Stimulated activated CD4-positive, alpha-beta T cell treated with anti-CD3 and anti-CD28 coated beads, Interleukin-12 subunit alpha, Interleukin-12 subunit beta, amount 100 ng/mL, for 4 hours (primary cell): ENCODE data around the gene YPEL5.
A peak's percentile ranks its signal among the peaks of the same experiment; 100 is the strongest.
"Not testable (repeated sequence)": the region's sequence is repeated elsewhere in the genome, so short reads cannot be mapped to it uniquely, and the experiment has no call there.

Experiments used
- DNase-seq: peaks from one replicate; pipeline ENCODE4 v3.0.0-alpha.2; 2020

The YPEL5 gene

DNA sequence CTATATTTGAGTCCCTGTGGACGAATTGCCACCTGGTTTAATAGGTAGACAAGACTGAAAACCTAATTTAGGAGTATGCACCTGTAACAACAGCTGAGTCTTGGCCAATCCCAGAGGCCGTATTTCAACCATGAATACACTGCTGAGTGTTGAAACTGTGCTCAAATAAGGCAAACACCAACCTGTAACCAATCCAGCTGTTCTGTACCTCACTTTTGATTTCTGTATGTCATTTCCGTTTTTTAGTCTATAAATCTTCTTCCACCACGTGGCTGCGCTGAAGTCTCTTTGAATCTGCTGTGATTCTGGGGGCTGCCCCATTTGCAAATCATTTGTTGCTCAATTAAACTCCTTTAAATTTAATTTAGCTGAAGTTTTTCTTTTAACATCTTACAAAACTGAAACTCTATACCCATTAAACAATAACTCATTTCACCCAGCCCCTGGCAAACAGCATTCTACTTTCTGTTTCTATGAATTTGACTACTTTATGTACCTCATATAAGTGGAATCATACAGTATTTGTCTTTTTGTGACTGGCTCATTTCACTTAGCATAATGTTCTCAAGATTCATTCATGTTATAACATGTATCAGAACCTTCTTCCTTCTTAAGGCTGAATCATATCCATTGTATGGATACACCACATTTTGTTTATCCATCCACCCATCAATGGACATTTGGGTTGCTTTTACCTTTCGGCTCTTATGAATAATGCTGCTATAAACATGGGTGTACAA is 7.5 kb upstream of the YPEL5 start:
- DNase-seq: peak; percentile 26

DNA sequence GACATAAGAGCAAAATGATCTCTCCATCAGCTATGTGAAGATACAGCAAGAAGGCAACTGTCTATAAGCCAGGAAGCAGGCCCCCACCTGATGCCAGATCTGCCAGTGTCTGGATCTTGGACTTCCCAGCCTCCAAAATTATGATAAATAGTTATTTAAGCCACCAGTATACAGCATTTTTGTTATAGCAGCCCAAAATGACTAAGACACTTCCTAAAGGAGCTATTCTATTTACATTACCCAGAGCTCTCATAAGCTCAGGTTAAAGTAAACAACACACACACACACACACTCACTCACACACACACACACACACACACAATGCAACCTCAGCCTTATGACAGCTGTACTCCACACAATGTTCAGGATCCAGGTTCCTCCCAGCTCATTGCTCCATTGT is 5.7 kb upstream of the YPEL5 start:
- no peak for DNase-seq

- no peak for DNase-seq
Measured at GRCh38 chr2:30144260-30144659, 2.5 kb upstream of the YPEL5 start.

GRCh38 chr2:30144951-30145350 is 1.9 kb upstream of the YPEL5 start:
- not testable (repeated sequence) for DNase-seq

DNA sequence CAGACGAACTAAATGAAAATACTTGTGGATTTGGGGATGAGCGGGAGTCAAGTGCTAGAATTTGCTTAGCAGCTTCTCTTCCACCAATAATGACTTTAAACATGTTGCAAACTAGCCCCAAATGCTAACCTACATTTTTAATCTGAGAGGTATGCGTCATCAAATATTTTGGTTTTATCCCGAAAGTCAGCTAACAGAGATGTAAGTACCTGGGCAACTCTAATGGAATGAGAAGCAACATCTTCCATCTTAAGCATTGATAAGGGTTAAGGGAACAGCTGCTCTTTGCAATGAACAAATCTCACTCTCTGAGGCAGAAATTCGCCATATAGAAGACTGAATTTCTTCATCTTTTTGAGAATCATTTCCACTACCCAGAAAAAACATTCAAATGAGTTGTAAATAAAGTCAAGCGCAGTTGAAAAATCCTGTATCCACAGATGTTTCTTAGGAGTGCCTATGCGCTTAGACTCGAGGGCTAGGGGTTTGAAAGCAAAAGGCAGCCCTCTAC is 926 bp upstream of the YPEL5 start:
- no peak for DNase-seq

DNA sequence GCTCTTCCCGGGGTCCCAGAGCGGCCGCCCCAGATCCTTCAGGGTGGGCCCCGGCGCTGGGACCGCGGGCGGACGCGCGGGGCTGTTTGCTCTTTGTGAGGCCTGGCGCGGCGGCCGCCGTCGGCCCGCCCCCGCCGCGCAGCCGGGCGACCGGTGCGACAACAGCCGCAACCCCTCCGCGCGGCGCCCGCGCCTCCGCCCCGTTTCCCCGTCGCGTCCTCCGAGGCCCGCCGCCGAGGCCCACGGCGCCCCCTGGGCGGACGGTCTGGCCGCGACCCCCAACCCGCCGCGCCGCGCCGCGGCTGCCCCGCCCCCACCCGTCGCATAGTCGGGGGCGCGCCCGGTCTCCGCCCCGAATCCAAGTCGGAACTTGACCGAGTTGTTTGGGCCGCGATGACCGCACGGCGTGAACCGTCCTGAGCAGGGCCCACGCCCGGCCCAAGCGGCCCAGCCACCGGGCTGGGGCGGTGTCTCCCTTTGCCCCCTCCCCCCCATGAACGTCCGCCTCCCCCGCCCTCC is 448 bp downstream of the YPEL5 start:
- DNase-seq: no peak

DNA sequence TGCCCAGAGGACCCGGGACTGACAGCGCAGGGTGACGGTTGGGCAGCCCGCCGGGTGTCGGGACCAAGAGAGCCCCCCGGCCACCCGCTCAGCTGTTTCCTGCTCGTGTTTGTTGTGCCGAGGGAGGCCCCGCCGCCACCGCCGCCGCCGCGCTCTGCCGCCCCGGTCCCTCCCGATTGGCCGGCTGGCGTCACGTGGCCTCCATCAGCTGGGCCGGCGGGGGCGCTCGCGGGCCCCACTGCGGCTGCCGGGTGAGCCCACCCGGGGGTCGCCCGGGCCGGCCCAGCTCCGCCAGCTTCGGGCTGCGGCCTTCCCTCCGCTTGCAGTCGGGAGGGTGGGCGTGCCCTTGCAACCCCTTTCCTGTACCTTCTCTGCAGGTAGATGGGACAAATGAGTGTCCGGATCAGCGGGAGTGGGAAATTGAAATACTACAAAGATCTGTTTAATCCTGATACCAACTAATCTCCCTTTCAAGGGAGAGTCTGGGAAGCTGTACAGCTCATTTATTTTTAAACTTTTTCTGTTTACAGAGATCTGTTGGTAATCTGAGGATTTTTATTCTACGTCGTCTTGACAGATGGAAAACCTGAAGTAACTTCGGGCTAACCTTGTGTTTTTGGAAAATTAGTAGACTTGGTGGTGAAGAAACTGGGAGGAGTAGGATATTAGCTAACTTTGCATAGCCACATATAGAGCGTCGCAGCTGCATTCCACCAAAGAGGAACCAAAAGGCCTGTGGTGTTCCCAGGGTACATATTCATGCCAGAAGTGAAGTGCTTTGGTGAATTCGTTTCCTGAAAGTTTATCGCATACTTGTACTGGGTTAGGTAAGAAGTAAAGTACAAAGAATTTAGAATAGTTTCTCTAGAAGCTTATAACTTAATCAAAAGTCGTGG is 1.2 kb downstream of the YPEL5 start:
- peak; percentile 73 for DNase-seq

DNA sequence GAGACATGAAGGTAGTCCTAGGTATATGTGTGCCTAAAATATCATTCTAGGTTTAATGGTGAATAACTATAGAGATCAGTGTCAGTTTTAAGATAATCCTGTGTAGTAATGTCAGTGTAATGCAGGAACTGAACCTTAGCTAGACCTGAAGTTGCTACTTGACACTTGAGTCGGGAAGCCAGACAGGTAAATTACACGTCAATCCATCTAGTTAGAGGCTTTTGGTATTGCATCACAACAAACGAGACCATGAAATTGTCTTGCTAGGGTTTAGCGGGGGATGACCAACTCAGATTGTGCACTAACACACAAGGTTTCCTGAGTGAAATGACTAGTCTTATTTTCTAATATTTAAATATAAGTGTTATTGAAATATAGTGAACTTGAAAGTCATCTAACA is 2.0 kb downstream of the YPEL5 start:
- no peak for DNase-seq

- DNase-seq: no peak
Measured at GRCh38 chr2:30149513-30149912, 2.7 kb downstream of the YPEL5 start.

DNA sequence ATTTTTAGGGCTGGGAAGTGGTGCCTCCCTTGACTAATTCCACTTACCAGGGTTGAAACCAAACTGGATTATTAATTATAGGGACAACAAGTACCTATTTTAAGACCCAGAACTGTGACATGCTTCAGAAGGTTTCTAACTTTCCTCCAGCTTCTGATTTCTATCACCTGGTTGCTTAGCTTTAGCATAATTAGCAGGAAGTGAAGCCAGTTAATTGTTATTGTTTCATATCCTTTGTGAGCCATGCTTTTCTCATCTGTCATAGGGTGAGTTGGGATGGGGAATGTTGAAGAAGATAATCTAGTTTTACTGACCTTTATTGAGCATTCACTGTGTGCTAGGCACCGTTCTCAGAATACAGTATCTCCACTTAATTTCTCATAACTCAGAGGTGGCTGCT is 3.2 kb downstream of the YPEL5 start:
- no peak for DNase-seq

DNA sequence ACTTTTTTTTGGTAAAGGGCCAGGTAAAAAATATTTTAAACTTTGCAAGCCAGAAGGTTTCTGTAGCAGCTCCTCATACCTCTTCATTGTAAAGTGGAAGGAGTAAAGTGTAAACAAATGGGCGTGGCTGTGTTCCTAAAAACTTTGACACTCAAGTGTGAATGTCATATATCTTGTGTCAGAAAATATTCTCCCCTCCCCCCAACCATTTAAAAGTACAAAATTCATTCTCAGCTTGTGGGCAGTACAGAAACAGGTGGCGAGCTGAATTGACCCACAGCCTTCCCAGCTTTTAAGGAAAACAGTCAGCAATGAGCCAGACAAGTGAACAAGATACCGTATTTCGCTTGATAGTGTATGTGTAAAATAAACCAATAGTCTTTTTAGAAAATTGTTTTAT is 4.0 kb downstream of the YPEL5 start:
- DNase-seq: no peak

- DNase-seq: no peak
Measured at GRCh38 chr2:30152385-30152784, 5.6 kb downstream of the YPEL5 start.

- no peak for DNase-seq
Measured at GRCh38 chr2:30155202-30155601, 8.4 kb downstream of the YPEL5 start.

GRCh38 chr2:30155889-30156658 is 9.3 kb downstream of the YPEL5 start:
- no peak for DNase-seq

- no peak for DNase-seq
Measured at GRCh38 chr2:30157616-30158015, 10.8 kb downstream of the YPEL5 start.

DNA sequence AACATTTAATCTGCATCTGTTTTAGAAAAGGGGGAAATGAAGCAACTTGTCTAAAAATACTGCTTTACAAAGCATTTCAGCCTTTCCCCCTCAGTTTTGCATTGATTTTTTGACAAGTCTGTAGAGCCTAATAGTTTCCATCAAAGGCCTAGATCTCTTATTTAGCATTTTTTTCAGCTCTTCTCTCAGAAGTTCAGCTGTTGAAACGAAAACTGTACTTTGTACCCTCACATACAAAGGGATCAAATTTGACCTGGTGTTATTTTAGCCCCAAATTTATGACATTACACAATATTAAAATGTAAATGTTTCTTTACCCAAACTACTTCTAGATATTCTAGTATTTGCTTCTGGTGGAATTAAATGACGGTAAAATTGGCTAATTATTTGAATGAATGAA is 13.0 kb downstream of the YPEL5 start:
- no peak for DNase-seq

DNA sequence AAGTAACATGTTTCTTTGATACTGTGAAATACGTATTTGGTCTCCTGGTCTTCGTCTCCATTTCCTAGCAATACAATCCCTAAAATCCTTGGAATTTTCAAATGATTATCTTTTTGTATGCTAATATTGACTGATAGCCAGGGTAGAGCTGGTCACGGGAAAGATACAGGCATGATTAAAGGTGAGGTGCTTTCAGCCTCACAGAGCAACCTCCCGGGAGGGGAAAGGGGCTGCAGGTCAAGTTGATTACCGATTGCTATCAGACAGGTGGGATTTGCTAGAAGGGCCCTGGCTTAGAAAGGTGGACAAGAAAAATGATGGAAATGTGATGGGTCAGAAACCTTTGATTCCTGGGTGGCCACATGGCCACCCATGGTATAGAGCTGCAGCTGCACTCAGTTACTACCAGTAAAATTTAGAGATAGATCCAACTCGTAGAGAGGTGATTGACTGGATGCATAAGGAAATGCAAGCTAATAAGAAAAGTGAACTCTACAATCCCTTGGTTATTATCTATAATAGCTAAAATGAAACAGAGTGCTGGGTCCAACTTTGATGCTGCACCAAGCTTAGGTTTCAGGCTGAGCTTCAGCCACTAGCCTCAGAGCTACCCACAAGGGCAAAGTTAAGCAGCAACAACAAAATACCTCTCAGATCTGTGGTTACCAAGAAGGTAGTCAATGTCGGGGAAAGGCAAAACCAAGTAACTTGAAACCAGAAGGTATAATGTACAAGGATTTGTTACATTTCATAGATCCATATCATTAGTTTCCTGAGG is 15.3 kb downstream of the YPEL5 start:
- no peak for DNase-seq

- DNase-seq: no peak
Measured at GRCh38 chr2:30162806-30163205, 16.0 kb downstream of the YPEL5 start.

DNA sequence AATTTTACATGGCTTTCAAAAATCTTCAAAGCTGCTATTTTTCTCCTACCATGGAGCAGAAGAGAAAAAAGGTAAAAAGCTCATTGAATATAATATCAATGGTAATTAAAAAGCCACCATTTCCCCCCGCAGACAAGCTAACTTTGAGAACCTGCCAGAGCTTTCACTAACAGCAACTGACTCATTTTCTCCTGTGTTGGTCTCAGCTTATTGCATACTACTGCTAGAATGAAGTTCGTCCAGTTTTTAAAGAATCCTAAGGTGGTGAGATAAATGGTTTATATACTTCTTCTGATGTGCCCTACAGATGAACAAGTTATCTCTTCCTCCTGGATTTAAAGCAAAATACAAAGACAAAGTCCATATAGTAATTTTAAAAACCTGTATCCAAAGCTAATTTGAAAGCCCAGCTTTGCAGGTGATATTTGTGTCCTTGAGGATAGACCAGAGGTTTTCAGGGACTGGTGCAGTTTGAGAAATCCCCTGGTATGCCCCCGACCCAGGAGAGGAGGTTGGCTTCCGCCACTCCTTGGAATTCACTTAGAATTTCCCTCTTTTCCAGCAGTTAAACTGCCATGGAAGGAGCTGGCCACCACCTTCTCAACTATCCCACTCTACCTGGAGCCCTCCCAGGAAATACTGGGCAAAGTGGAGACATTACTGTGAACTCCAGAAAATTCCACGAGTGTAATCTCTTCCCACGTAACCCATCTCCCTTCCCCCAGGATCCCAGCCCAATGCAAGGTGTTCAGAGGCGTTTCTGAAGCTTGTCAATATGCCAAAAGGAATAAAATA is 17.5 kb downstream of the YPEL5 start:
- DNase-seq: no peak

- DNase-seq: peak; percentile 15
Measured at GRCh38 chr2:30165050-30165520, 18.3 kb downstream of the YPEL5 start.

DNA sequence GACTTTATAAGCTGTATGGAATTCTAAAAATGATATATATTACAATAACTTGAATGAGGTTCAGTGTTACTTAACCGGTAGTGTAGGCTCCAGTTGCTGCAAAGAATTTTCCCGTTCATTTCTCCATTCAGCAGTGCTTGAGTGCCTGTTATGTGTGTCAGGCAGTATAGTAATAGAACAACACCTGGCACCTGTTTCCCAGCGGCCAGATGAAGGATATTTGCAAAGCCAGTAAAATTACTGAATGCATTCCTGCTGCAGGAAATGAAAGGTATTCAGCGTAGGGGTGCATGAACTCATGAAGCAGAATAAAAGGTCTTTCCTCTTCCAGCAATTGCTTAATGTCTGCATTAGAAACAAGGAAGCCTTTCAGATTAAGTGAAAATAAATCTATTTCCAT is 18.8 kb downstream of the YPEL5 start:
- DNase-seq: no peak
